CD4-positive, alpha-beta T cell treated with Interleukin-1 beta for 1 hour (primary cell): ENCODE data around the gene RBMXL3.
"Not testable (repeated sequence)": the region's sequence is repeated elsewhere in the genome, so short reads cannot be mapped to it uniquely, and the experiment has no call there.

Experiments used
- DNase-seq, 2 donors: peaks; one replicate each; pipeline ENCODE4 v3.0.0-alpha.2; 2020 to 2022

RBMXL3 gene

DNA sequence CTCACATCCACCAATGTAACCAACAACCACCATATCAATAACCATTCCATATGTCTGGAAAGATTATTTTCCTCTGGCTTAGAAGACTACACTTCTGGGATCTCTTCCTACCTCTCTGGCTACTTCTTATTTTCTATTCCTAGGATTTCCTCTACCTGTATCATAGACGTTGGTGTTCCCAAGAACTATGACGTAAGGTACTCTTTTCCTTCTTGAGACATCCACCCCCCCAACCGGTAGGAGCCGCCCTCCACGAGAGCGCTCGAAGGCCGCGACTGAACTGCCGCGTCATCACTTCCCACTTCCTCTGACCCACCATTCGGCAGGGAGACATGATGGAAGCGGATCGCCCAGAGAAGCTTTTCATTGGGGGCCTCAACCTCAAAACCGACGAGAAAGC lies at the start of gene RBMXL3:
Gene RBMXL3, plus strand, starts transcription at position 301 of the 400 bp plus-strand sequence. Its CDS starts 32 bp downstream, at position 333.
- no peak for DNase-seq

DNA sequence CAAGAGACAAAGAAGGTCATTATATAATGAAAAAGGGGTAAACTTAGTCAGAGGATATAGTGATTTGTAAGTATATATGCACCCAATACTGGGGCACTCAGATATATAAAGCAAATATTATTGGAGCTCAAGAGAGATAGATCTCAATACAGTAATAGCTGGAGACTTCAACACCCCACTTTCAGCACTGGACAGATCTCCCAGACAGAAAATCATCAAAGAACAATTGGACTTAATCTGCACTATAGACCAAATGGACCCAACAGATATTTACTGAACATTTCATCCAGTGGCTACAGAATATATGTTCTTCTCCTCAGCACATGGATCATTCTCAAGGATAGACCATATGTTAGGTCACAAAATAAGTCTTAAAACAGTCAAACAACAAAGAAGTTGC lies 47.2 kb upstream of the RBMXL3 start:
- DNase-seq: no peak

DNA sequence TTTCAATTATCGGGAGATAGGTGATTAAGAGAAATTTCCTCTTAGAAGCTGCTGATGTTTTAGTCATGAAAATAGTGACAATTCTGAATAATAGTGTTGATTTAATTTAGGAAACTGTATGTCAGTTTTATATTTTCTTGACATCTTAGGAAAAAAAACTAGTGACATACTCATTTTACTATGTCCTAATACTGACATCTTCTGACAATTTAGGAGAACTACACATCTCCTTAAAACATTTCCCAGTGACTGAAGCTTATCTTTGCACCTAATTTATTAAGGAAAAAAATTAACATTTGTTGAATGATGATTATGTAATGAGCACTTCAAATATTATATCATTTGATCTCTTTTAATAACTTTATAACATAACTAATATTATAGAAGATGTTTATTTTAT lies 42.0 kb upstream of the RBMXL3 start:
- no peak for DNase-seq

DNA sequence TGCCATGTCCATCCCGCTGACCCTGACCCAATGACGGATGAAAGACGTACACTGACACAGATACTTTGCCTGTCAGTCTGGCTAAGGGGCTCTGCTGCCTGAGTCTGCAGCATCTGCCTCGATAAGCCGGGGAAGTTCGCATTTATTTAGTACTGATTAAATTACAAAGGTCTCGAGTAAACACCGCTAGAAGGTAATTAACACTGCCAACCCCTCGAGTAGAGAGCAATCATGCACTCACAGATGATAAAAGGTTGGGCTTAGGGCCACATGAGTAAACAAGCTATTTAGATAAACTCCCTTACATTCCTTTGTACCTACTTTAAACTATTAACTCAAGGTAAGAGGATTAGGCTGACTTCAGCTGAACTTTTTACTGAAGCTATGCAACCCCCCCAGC lies 16.0 kb upstream of the RBMXL3 start:
- DNase-seq: no peak

DNA sequence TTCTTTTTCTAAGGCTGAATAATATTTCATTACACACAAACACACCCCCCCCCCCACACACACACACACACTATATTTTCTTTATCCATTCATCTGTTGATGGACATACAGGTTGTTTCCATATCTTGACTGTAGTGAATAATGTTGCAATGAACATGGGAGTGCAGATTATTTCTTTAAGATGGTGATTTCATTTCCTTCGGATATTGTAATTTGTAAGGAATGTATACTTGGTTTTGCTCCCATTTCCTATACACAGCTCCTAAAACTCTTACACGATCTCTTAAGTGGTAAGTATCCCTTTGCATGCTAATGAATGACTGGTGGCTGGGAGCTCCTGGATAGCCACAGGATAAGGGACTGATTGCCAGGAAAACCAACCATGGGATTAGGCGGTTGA lies 14.7 kb upstream of the RBMXL3 start:
- no peak for DNase-seq

DNA sequence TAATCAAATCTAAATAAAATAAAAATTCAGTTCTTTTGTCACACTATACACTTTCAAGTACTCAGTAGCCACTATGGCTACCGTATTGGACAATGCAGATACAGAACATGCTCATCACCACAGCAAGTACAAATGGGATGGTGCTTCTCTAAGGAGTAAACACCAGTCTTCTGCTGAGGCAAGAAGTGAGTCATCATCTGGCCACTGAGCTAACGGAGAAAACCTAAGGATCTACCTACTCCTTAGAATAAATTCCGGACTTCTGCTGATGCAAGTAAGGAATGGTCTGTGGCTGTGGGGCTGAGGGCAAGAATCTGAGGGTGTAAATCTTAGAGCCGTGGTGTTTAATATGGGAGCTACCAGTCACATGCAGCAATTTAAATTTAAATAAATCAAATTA lies 11.3 kb upstream of the RBMXL3 start:
- no peak for DNase-seq

DNA sequence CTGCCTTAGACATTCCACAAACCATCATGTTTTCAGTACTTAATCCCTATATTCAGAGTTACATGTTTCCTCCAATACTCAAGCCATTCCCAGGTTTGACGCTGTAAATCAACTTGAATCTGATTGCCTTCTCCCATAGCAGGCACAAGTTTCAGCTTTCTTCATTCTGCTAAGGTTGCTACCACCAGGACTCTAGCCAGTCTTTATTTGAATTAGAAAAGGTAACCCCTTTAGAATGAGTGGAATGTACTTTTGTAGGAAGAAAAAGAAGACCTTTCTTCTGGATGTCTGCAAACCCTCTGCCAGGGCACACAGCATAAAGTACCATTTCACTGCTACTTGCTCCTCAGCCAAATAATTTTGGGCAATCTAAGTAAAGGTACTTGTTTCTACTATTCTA lies 10.7 kb upstream of the RBMXL3 start:
- DNase-seq: no peak

DNA sequence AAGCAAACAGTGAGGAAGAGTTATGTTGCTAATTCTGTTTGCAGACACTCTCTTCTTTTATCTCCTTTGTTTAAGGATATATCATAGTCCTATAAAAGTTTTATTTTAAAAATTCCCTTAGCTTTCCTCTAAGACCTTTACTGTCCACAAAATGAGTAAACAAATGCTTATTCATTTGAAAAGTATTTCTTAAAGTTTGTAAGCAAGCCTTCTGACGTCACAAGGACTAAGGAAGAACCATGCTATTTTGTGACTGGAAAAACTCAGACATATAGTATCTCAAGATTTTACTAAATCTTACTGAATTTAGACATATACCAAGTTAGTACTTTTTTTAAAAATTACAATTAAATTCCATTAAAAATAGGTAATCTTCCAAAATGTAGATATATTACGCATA lies 5.2 kb upstream of the RBMXL3 start:
- no peak for DNase-seq

DNA sequence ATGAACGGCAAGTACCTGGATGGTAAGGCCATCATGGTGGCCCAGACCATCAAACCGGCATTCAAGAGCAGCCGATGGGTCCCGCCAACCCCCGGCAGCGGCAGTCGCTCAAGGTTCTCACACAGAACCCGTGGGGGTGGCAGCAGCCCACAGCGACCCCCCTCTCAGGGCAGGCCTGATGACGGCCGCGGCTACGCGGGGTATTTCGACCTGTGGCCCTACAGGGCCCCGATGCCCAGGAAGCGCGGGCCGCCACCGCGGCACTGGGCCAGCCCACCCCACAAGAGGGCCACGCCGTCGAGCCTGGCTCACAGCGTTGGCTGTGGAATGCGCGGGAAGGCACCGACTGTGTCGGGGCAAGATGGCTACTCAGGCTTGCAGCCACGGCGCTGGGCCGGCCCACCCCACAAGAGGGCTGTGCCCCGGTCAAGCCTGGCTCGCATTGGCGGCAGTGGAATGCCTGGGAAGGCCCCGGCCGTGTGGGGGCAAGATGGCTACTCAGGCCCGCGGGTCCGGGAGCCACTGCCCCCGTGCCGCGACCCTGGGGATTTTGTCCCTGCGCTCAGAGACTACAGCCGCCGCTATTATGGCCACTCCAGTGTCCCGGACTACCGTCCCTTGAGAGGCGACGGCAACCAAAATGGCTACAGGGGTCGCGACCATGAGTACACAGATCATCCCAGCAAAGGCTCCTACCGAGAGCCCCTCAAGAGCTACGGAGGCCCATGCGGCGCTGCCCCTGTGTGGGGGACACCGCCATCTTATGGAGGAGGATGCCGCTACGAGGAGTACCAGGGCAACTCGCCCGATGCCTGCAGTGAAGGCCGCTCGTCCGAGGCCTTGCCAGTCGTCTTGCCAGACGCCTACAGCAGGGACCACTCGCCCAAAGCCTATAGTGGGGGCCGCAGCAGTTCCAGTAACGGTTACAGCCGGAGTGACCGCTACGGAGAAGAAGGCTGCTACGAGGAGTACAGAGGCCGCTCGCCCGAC lies 731 bp downstream of the RBMXL3 start:
- no peak for DNase-seq

DNA sequence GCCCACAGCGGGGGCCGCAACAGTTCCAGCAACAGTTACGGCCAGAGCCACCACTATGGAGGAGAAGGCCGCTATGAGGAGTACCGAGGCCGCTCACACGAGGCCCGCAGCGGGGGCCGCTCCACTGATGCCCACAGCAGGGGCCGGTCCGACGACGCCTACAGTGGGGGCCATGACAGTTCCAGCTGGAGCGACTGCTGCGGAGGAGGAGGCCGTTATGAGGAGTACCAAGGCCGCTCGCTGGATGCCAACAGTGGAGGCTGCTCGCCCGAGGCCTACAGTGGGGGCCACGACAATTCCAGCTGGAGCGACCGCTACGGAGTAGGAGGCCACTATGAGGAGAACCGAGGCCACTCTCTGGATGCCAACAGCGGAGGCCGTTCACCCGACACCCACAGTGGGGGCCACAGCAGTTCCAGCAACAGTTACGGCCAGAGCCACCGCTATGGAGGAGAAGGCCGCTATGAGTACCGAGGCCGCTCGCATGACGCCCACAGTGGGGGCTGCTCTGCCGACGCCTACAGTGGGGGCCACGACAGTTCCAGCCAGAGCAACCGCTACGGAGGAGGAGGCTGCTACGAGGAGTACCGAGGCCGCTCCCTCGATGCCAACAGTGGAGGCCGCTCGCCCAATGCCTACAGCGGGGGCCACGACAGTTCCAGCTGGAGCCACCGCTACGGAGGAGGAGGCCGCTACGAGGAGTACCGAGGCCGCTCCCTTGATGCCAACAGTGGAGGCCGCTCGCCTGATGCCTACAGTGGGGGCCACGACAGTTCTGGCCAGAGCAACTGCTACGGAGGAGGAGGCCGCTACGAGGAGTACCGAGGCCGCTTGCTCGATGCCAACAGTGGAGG lies 1.7 kb downstream of the RBMXL3 start:
- no peak for DNase-seq

DNA sequence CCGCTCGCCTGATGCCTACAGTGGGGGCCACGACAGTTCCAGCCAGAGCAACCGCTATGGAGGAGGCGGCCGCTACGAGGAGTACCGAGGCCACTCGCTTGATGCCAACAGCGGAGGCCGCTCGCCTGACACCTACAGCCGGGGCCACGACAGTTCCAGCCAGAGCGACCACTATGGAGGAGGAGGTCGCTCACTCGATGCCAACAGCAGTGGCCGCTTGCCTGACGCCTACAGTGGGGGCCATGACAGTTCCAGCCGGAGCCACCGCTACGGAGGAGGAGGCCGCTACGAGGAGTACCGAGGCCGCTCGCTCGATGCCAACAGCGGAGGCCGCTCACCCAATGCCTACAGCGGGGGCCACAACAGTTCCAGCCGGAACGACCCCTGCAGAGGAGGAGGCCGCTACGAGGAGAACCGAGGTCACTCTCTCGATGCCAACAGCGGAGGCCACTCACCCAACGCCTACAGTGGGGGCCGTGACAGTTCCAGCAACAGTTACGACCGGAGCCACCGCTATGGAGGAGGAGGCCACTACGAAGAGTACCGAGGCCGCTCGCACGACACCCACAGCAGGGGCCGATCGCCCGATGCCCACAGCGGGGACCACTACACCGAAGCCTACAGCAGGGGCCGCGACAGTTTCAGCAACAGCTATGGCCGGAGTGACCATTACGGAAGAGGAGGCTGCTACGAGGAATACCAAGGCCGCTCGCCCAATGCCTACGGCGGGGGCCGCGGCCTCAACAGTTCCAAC lies 2.5 kb downstream of the RBMXL3 start:
- DNase-seq: no peak

DNA sequence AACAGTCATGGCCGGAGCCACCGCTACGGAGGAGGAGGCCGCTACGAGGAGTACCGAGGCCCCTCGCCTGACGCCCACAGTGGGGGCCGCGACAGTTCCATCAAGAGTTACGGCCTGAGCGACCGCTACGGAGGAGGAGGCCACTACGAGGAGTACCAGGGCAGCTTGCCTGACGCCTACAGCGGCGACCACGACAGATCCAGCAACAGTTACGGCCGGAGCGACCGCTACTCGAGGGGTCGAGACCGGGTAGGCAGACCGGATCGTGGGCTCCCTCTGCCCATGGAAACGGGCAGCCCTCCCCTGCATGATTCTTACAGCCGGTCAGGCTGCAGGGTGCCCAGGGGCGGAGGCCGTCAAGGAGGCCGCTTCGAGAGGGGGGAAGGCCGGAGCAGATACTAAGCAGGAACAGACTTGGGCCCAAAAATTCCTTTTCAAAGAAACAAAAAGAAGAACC lies 3.1 kb downstream of the RBMXL3 start:
- DNase-seq: no peak

DNA sequence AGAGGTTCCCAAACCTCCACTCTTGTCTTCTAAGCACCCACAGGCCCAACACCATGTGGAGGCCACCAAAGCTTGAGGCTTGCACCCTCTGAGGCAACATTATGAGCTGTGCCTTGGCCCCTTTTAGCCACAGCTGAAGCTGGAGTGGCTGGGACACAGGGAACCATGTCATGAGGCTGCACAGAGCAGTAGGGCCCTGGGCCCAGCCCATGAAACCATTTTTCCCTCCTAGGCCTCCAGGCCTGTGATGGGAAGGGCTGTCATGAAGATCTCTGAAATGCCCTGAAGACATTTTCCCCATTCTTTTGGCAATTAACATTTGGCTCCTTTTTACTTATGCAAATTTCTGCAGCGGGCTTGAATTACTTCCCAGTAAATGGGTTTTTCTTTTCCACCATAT lies 14.8 kb downstream of the RBMXL3 start:
- no peak for DNase-seq

DNA sequence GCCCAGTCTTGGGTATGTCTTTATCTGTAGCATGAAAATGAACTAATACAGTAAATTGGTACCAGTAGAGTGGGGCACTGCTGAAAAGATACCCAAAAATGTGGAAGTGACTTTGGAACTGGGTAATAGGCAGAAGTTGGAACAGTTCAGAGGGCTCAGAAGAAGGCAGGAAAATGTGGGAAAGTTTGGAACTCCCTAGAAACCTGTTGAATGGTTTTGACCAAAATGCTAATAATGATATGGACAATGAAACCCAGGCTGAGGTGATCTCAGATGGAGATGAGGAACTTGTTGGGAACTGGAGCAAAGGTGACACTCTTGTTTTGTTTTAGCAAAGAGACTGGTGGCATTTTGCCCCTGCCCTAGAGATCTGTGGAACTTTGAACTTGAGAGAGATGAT lies 20.3 kb downstream of the RBMXL3 start:
- DNase-seq: not testable (repeated sequence)

DNA sequence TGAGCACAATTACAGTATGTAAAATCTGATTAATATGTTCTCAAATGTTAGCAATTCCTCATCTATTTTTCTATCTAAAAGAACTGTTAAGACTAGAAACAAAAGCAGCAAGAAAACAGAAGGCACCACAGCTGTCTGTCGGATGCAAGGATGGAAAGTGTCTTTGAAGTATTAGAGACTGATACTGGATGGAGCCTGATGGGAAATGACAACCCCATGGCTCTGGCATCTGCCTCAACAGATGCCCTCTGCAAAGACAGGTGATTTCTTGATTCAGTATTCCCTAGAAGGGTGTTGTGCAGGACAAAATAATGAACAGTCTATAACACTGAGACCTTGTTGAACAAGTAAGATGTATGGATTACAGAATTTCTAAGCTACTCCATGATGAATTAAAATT lies 24.9 kb downstream of the RBMXL3 start:
- DNase-seq: no peak

DNA sequence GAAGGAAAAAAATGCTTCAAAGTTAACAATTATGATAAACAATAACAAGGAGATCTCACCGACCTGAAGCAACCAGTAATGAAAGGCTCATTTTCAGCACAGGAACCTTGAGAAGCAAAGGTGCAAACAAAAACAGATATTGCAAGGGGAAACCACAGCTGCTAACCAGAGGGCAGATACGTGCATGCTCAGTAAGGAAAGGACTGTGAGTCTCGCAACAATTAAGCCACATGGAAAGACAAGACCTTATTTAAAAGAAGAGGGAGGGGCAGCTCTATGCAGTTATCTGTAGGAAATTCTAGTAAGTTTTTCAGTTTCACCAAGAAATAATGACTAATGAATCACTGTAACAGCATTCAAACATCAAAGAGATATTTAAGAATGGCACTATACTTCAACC lies 25.4 kb downstream of the RBMXL3 start:
- DNase-seq: no peak

DNA sequence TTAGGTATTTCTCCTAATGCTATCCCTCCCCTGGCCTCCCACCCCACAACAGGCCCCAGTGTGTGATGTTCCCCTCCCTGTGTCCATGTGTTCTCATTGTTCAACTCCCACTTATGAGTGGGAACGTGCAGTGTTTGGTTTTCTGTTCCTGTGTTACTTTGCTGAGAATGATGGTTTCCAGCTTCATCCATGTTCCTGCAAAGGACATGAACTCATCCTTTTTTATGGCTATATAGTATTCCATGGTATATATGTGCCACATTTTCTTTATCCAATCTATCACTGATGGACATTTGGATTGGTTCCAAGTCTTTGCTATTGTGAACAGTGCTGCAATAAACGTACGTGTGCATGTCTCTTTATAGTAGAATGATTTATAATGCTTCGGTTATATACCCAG lies 28.1 kb downstream of the RBMXL3 start:
- DNase-seq: not testable (repeated sequence)

DNA sequence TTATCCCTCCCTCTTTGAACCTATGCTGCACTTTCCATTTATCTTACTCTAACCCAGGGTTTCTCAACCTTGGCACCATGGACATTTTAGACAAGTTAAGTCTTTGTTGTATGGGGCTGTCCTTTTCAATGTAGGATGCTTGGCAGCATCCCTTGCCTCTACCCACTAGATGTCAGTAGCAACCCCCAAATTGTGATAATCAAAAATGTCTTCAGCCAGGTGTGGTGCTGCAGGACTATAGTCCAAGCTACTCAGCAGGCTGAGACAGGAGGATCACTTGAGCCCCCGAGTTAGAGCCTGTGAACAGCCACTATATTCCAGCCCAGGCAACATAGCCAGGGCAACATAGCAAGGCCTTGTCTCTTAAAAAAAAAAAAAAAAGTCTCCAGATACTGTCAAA lies 37.7 kb downstream of the RBMXL3 start:
- DNase-seq: no peak

DNA sequence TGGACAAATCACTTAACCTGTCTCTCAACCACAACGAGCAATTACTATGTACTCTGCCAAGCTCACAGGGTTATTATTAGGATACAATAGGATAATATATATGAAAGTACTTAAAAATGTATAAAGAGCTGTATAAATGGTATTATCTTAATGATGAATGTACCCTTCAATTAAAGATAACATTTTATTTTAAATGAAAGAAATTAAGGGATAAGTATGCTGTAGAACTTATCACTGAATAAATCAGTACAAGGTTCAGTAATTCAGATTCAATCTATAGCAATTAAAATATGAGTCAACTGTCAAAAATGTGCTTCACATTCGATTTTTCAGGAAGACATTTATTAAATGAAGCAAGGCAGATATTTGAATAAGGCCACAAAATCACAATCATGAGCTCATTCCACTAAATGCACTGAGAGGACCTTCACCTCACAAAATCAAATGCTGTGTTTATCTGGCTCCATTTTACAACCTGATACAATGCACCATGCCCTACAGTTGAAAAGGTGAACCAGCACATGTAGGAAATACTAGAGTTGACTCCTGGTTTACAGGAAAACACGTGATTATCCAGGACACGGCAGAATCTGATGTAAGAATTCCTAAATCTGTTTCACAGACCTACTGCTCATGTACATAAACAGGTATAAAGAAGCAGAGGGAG lies 40.3 kb downstream of the RBMXL3 start:
- DNase-seq: no peak

DNA sequence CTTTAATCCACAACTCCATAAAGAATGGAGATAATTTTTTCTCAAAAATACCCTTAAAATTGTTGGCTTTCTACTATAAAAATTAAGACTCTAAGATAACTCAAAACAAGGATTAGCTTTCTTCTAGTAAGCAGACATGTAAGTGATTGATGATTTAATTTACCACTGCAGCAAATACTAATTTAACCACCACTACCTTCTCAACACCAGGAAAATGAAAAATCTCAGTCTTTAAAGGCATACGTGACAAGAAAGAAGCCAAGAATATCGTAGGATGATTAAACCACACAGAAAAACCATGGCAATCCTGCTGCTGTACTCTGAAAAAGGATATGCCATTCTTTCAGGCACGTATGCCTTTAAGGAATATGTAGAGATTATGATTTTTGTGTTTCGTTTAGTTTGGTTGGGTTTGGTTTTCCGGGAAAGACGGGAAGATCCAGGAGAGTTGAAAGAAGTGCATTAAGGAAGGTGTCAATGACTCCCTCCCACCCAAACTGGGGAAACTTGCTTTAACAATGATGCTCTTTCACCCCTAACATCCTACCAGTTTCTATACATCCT lies 43.8 kb downstream of the RBMXL3 start:
- DNase-seq: no peak

DNA sequence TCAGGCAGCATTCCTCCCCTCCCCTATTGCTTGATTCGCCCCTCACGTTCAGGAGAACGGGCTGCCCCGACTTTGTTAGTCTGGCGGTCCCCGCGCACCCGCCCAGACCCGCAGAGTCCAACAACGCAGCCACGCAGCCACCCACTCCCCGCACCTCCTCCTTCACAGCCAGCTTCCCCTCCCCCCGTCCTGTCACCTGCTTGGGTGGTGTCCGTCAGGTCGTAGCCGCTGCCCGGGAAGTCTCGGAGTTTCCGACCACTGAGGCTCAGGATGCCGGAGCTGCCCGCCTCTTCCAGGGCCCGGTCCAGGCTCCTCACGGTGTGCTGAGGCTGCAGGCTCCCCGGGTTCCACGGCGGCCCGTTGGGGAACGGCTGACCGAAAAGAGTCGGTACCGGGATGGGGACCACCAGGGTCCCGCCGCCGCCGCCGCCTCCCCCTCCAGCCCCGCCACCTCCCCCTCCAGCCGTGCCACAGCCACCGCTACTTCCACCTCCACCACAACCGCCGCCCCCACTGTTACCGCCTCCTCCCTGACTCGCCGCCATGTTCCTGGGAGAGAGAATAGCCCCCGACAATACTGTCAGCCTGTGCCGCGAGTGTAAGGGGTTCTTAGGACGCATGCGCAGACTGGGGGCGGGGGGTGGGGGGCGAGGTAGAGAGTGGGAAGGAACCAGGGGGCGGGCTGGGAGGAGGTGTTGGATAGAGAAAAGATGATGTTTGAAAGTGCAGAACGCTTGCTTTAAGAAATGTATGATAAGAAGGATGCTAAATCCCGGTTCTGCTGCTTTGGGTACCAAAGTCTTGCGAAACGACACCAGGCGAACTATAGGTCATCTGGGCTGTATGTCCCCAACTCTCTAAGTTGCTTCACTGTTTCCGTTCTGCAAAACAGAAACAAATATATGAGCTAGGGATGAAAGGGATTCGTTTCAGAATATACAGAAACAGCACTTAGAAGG lies 44.6 kb downstream of the RBMXL3 start, which contains the start of gene LRCH2:
Gene LRCH2, minus strand, starts transcription at position 600 of the 959 bp plus-strand sequence. Its CDS starts 55 bp downstream, at position 545.
- DNase-seq: no peak
